Measurements from ENCODE around the gene ADSL.

The ADSL gene

DNA sequence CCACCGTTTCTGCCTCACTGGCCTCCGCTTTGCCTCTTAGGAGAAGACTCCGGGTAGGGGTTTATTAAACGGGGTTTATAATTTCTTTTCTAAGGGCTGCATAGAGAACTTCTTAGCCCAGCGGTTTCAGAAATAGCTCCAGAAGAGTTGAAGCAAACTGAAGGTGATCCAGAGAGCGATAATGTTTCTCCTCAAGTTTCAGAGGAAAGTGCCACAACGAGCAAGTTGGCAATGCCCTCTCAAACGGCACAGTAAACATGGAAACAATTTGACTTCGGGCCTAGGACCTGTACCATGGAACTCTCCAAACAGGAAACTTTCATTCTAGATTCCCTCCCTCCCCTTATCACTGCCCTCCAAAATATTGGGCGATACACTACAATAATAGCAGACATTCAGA lies 1.0 kb downstream of the ADSL start:
- H3K27ac ChIP-seq, result peak overlapping the region; percentile 91
- TF ChIP-seq ZFX (IDR thresholded peaks at IDR 0.05; ENCODE audit: borderline replicate concordance), result no peak
- TF ChIP-seq, protein P1, sequence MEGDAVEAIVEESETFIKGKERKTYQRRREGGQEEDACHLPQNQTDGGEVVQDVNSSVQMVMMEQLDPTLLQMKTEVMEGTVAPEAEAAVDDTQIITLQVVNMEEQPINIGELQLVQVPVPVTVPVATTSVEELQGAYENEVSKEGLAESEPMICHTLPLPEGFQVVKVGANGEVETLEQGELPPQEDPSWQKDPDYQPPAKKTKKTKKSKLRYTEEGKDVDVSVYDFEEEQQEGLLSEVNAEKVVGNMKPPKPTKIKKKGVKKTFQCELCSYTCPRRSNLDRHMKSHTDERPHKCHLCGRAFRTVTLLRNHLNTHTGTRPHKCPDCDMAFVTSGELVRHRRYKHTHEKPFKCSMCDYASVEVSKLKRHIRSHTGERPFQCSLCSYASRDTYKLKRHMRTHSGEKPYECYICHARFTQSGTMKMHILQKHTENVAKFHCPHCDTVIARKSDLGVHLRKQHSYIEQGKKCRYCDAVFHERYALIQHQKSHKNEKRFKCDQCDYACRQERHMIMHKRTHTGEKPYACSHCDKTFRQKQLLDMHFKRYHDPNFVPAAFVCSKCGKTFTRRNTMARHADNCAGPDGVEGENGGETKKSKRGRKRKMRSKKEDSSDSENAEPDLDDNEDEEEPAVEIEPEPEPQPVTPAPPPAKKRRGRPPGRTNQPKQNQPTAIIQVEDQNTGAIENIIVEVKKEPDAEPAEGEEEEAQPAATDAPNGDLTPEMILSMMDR (IDR thresholded peaks at IDR 0.05), result no peak

DNA sequence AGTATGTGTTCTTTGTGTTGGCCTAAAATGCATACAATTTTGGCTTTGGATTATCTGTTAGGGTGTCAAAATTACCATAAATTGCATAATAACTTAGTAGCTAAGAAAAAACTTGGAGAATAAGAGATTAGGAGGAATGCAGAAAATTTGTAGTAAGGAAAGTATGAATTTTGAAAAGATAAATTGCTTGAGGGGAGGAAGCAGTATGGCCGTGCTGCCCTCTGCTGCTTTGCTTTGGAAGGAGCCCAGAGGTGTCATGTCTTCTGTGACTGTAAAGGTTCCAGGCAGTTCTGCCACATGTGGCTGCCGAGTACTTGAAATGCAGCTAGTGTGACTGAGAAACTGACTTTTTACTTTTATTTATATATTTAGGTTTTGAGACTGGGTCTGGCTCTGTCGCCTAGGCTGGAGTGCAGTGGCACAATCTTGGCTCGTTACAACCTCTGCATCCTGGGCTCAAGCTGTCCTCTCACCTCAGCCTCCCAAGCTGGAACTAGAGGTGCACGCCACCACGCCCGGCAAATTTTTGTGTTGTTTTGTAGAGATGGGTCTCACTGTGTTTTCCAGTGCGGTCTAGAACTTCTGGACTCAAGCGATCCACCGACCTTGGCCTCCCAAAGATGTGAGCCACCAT lies 1.8 kb downstream of the ADSL start:
- peak overlapping the region; percentile 91 for H3K27ac ChIP-seq
- TF ChIP-seq ZFX (IDR thresholded peaks at IDR 0.05; ENCODE audit: borderline replicate concordance), result no peak
- TF ChIP-seq, protein P1 (IDR thresholded peaks at IDR 0.05), result peak; percentile 89

- TF ChIP-seq ZFX (IDR thresholded peaks at IDR 0.05; ENCODE audit: borderline replicate concordance), result no peak
- TF ChIP-seq, protein P1 (IDR thresholded peaks at IDR 0.05), result no peak
- no peak overlapping the region for H3K27ac ChIP-seq
Measured at GRCh38 chr22:40352763-40353162, 6.5 kb downstream of the ADSL start.

DNA sequence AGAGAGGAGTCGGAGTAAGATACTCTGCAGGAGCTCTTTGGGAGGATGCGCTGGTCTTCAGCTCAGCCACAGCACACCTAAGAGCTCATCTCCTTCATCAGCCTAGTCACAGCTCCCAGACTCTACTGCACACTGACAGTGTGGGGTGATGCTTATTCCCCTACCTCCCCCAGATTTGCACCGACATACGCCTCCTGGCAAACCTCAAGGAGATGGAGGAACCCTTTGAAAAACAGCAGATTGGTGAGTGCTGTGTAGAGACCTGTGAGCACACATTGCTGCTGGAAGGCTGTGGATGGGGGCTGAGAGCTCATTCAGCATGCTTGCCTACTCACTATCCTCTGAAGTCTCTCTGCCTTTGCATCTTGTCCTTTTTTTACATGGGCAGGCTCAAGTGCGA lies 14.8 kb downstream of the ADSL start:
- TF ChIP-seq ZFX (IDR thresholded peaks at IDR 0.05; ENCODE audit: borderline replicate concordance), result no peak
- TF ChIP-seq, protein P1 (IDR thresholded peaks at IDR 0.05), result no peak
- H3K27ac ChIP-seq, result no peak overlapping the region

- TF ChIP-seq ZFX (IDR thresholded peaks at IDR 0.05; ENCODE audit: borderline replicate concordance), result no peak
- TF ChIP-seq, protein P1 (IDR thresholded peaks at IDR 0.05), result no peak
- no peak overlapping the region for H3K27ac ChIP-seq
Measured at GRCh38 chr22:40363059-40363458, 16.8 kb downstream of the ADSL start.

- no peak for TF ChIP-seq ZFX (IDR thresholded peaks at IDR 0.05; ENCODE audit: borderline replicate concordance)
- TF ChIP-seq, protein P1 (IDR thresholded peaks at IDR 0.05), result no peak
- H3K27ac ChIP-seq, result no peak overlapping the region
Measured at GRCh38 chr22:40364431-40364830, 18.1 kb downstream of the ADSL start.

DNA sequence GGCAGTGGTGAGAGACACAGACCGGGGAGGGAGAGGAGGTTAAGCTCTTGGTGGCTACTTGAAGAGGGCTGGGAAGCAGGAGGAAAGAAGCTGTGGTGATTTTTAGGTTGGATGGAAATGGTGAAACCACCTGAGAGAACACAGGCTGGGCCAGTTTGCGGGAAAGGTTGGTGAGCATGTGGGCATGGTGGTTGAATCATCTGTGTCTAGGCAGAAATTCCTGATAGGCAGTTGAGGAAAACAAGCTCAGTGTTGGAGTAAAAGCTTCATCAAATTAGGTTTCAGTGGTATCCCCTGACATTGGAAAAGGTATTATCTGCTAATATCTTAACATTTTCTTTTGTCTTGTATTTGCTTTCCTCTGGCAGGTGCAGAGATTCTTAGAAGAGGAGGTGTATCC lies 19.8 kb downstream of the ADSL start:
- H3K27ac ChIP-seq, result no peak overlapping the region
- TF ChIP-seq, protein P1 (IDR thresholded peaks at IDR 0.05), result no peak
- no peak for TF ChIP-seq ZFX (IDR thresholded peaks at IDR 0.05; ENCODE audit: borderline replicate concordance)

Measured in 22Rv1 (cell line).